ENCODE results near the gene PLGRKT. TPM values are rescaled to one million over a fixed set of nuclear protein-coding genes. Genes with fewer than 3 reads are reported as not detected.

Gene PLGRKT
- polyA plus RNA-seq, 1 donor from 2014 or later: 80.0 TPM

DNA sequence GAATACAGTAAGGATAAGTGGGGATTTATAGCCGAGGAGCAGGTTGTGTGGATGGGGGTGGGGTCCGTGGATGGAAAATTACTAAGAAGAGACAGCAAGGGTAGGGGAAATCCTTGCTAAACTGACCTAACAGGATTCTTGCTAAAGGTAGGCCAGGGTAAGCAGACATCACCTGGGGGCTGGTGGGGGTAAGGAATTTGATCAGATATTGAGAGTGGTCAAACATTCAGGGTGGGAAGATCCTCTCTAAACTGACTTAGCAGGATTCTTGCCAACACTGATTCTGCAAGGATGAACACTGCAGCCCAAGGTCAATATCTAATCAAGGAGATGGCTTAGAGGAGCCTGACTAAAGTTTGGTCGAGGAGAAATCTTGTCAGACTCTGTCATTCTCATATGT is 2.7 kb upstream of the PLGRKT start:
- Histone ChIP-seq H3K9me2 (ENCODE audit: insufficient read depth, low read length) (no peaks in the 10 kb centered on the region), H3K27me3 (ENCODE audit: insufficient read depth, low read depth, low read length) (no peaks in the 10 kb centered on the region), H3K79me2 (replicated peaks; ENCODE audit: insufficient read depth, low read length) (no peaks in the 10 kb centered on the region), H3K4me3 (ENCODE audit: low read length) (no peak overlapping the region), H2AFZ (ENCODE audit: low read depth, low read length) (no peak overlapping the region), H4K20me1 (ENCODE audit: insufficient read depth) (no peaks in the 10 kb centered on the region), H3F3A (ENCODE audit: insufficient read depth, low read length, poor library complexity, severe bottlenecking) (no peaks in the 10 kb centered on the region), H3K9me3 (ENCODE audit: low read length) (no peaks in the 10 kb centered on the region), H3K36me3 (ENCODE audit: insufficient read depth, low read length) (no peaks in the 10 kb centered on the region), H3K4me2 (ENCODE audit: low read length) (no peak overlapping the region), H3K9ac (ENCODE audit: low read length) (no peak overlapping the region), H3K27ac (ENCODE audit: low read length) (no peak overlapping the region)
- TF ChIP-seq, protein P1, sequence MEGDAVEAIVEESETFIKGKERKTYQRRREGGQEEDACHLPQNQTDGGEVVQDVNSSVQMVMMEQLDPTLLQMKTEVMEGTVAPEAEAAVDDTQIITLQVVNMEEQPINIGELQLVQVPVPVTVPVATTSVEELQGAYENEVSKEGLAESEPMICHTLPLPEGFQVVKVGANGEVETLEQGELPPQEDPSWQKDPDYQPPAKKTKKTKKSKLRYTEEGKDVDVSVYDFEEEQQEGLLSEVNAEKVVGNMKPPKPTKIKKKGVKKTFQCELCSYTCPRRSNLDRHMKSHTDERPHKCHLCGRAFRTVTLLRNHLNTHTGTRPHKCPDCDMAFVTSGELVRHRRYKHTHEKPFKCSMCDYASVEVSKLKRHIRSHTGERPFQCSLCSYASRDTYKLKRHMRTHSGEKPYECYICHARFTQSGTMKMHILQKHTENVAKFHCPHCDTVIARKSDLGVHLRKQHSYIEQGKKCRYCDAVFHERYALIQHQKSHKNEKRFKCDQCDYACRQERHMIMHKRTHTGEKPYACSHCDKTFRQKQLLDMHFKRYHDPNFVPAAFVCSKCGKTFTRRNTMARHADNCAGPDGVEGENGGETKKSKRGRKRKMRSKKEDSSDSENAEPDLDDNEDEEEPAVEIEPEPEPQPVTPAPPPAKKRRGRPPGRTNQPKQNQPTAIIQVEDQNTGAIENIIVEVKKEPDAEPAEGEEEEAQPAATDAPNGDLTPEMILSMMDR (IDR thresholded peaks at IDR 0.05; ENCODE audit: poor library complexity, severe bottlenecking): no peak
- TF ChIP-seq RAD21 (conservative IDR thresholded peaks at IDR 0.05) (no peak), EZH2 (IDR thresholded peaks at IDR 0.05; ENCODE audit: borderline replicate concordance, insufficient read depth, low read length, poor library complexity, severe bottlenecking) (no peak), SMC3 (conservative IDR thresholded peaks at IDR 0.05; ENCODE audit: poor library complexity) (no peak), POLR2AphosphoS5 (IDR thresholded peaks at IDR 0.05) (no peak)
- TF ChIP-seq, protein P2, sequence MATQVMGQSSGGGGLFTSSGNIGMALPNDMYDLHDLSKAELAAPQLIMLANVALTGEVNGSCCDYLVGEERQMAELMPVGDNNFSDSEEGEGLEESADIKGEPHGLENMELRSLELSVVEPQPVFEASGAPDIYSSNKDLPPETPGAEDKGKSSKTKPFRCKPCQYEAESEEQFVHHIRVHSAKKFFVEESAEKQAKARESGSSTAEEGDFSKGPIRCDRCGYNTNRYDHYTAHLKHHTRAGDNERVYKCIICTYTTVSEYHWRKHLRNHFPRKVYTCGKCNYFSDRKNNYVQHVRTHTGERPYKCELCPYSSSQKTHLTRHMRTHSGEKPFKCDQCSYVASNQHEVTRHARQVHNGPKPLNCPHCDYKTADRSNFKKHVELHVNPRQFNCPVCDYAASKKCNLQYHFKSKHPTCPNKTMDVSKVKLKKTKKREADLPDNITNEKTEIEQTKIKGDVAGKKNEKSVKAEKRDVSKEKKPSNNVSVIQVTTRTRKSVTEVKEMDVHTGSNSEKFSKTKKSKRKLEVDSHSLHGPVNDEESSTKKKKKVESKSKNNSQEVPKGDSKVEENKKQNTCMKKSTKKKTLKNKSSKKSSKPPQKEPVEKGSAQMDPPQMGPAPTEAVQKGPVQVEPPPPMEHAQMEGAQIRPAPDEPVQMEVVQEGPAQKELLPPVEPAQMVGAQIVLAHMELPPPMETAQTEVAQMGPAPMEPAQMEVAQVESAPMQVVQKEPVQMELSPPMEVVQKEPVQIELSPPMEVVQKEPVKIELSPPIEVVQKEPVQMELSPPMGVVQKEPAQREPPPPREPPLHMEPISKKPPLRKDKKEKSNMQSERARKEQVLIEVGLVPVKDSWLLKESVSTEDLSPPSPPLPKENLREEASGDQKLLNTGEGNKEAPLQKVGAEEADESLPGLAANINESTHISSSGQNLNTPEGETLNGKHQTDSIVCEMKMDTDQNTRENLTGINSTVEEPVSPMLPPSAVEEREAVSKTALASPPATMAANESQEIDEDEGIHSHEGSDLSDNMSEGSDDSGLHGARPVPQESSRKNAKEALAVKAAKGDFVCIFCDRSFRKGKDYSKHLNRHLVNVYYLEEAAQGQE (IDR thresholded peaks at IDR 0.05; ENCODE audit: borderline replicate concordance): no peak

DNA sequence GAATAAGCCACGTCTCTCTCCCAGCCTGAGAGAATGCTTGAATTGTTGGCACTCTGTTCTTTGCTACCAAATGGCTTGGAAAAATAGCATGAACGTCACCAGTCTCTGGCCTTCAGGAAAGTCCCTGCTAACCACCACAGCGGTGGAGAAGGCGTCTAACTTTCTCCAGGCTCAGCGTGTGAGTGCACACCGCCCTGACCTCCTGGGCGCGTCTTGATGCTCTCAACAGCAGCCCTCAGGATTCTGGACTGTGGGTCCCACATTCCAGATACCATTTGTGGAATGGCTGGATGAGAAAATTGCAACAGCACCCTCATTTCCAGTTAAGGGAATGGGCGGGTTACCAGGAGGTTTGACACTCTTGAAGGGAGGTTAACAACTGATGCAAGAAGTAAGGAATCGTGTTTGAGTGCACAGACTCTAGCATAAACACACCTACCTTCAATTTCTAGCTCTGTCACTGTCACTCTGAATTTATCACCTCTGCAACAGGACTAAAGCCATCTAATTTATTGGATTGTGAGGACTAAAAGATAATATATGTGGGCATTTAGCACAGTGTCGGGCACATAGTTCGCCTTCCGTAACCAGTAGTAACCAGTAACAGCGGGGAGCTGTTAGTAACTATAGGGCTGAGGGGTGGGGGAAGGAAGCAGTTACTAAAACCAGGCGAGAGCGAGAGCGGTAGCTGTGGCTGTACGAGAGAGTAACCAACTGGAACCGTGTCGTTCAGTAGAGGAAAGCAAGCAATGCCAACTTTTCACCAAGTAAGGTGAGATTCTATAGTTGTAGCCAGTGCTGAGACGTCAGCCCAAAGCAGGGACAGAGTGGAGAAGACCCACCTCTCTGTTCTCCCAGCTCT is 807 bp upstream of the PLGRKT start:
- Histone ChIP-seq H3K9me2 (ENCODE audit: insufficient read depth, low read length) (no peaks in the 10 kb centered on the region), H3K36me3 (ENCODE audit: insufficient read depth, low read length) (no peaks in the 10 kb centered on the region), H3K9me3 (ENCODE audit: low read length) (no peaks in the 10 kb centered on the region), H4K20me1 (ENCODE audit: insufficient read depth) (no peaks in the 10 kb centered on the region), H2AFZ (ENCODE audit: low read depth, low read length) (peak overlapping the region; percentile 71), H3K9ac (ENCODE audit: low read length) (peak overlapping the region; percentile 93), H3K27me3 (ENCODE audit: insufficient read depth, low read depth, low read length) (no peaks in the 10 kb centered on the region), H3K79me2 (replicated peaks; ENCODE audit: insufficient read depth, low read length) (no peaks in the 10 kb centered on the region), H3K4me3 (ENCODE audit: low read length) (peak overlapping the region; percentile 97), H3F3A (ENCODE audit: insufficient read depth, low read length, poor library complexity, severe bottlenecking) (no peaks in the 10 kb centered on the region), H3K4me2 (ENCODE audit: low read length) (peak overlapping the region; percentile 88), H3K27ac (ENCODE audit: low read length) (peak overlapping the region; percentile 88)
- TF ChIP-seq, protein P1 (IDR thresholded peaks at IDR 0.05; ENCODE audit: poor library complexity, severe bottlenecking): no peak
- TF ChIP-seq EP300 (conservative IDR thresholded peaks at IDR 0.05; ENCODE audit: poor library complexity, severe bottlenecking): no peak
- TF ChIP-seq EZH2 (IDR thresholded peaks at IDR 0.05; ENCODE audit: borderline replicate concordance, insufficient read depth, low read length, poor library complexity, severe bottlenecking): no peak
- no peak for TF ChIP-seq MXI1 (conservative IDR thresholded peaks at IDR 0.05; ENCODE audit: poor library complexity, severe bottlenecking)
- TF ChIP-seq TAF1 (IDR thresholded peaks at IDR 0.05; ENCODE audit: low read depth): no peak
- TF ChIP-seq, protein P2 (IDR thresholded peaks at IDR 0.05; ENCODE audit: borderline replicate concordance): no peak
- TF ChIP-seq SMC3 (conservative IDR thresholded peaks at IDR 0.05; ENCODE audit: poor library complexity): no peak
- no peak for TF ChIP-seq POLR2AphosphoS5 (IDR thresholded peaks at IDR 0.05)
- no peak for TF ChIP-seq RAD21 (conservative IDR thresholded peaks at IDR 0.05)
